Breast epithelium (tissue), 3 donors: ENCODE measurements around the gene SIK3.

Experiments
- POLR2AphosphoS5 ChIP-seq, 3 donors: sonication (generic); formaldehyde crosslinking; IDR thresholded peaks; one replicate each; pipeline ENCODE4 v1.6.1; 2017; ENCODE audit warnings: antibody characterized with exemption in 3 of 3
- TF ChIP-seq, protein P1 (sequence below), 3 donors: fragments of 450-650 bp; IDR thresholded peaks; one replicate each; pipeline ENCODE4 v1.5.1; 2016 to 2017; ENCODE audit warnings: antibody characterized with exemption in 3 of 3, mild to moderate bottlenecking in 3 of 3, moderate library complexity in 3 of 3

DNA sequence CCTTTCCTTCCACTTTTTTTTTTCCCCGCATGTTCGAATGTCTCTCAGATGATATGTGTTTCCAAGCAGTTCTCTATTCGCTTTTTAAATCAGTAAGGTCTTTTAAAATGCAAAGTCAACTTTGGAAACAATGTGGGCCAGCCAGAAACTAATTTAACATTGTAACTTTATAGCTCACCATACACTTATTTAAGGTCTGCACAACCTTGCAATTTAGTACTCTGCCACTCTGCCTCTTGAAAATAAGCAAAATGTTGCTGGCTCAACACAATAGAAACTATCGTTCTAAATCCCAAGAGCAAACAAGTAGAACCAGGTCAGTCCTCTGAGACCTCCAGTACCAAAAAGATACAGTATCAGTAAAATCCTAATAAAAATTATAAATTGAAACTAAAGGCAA, 109.0 kb downstream of the SIK3 start:
- TF ChIP-seq, protein P1, sequence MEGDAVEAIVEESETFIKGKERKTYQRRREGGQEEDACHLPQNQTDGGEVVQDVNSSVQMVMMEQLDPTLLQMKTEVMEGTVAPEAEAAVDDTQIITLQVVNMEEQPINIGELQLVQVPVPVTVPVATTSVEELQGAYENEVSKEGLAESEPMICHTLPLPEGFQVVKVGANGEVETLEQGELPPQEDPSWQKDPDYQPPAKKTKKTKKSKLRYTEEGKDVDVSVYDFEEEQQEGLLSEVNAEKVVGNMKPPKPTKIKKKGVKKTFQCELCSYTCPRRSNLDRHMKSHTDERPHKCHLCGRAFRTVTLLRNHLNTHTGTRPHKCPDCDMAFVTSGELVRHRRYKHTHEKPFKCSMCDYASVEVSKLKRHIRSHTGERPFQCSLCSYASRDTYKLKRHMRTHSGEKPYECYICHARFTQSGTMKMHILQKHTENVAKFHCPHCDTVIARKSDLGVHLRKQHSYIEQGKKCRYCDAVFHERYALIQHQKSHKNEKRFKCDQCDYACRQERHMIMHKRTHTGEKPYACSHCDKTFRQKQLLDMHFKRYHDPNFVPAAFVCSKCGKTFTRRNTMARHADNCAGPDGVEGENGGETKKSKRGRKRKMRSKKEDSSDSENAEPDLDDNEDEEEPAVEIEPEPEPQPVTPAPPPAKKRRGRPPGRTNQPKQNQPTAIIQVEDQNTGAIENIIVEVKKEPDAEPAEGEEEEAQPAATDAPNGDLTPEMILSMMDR (IDR thresholded peaks at IDR 0.05) = no peak
- no peak for TF ChIP-seq POLR2AphosphoS5 (IDR thresholded peaks at IDR 0.05)
